Sigmoid colon (tissue), 4 donors: ENCODE results near the gene PROSER2.

Experiments
- CTCF ChIP-seq, 4 experiments: fragments of 450-650 bp in 3 of 4; fragments of 200-600 bp in 1 of 4; IDR thresholded peaks; one replicate each; pipeline ENCODE4 v1.5.1; 2016 to 2019; ENCODE audit warnings: antibody characterized with exemption in 4 of 4, mild to moderate bottlenecking in 3 of 4, moderate library complexity in 2 of 4
- EP300 ChIP-seq, 4 donors: sonication (generic); formaldehyde crosslinking; IDR thresholded peaks; one replicate each; pipeline ENCODE4 v1.6.1; 2017; ENCODE audit warnings: antibody characterized with exemption in 4 of 4

- TF ChIP-seq CTCF (IDR thresholded peaks at IDR 0.05) (no peak), EP300 (IDR thresholded peaks at IDR 0.05) (no peak)
Measured at GRCh38 chr10:11819027-11819426, 4.1 kb upstream of the PROSER2 start.
